Uterus (tissue), 4 donors: ENCODE data around the gene ATP9B. TPM values are rescaled to one million over a fixed set of nuclear protein-coding genes. Genes with fewer than 3 reads are reported as not detected.

Experiments used
- DNase-seq, 2 donors: peaks; one replicate each; pipeline ENCODE4 v3.0.0-alpha.2; 2019 to 2020
- H3K27ac ChIP-seq, 2 donors: fragments of 200-600 bp; sonication (generic); 1 replicate in 1 of 2; 2 replicates in 1 of 2; pipeline ENCODE4 v1.5.1; 2016 to 2018
- H3K27me3 ChIP-seq, 2 donors: fragments of 200-600 bp; sonication (generic); one replicate each; pipeline ENCODE4 v1.5.1; 2018 to 2019; ENCODE audit warnings: control low read depth in 1 of 2
- H3K36me3 ChIP-seq, 2 donors: fragments of 200-600 bp; sonication (generic); one replicate each; pipeline ENCODE4 v1.5.1; 2019; ENCODE audit warnings: control low read depth in 1 of 2
- H3K4me1 ChIP-seq, 2 donors: fragments of 200-600 bp; sonication (generic); one replicate each; pipeline ENCODE4 v1.5.1; 2018 to 2019; ENCODE audit warnings: control low read depth in 1 of 2
- H3K4me3 ChIP-seq, 2 donors: fragments of 200-600 bp; sonication (generic); 1 replicate in 1 of 2; 2 replicates in 1 of 2; pipeline ENCODE4 v1.5.1; 2018 to 2019; ENCODE audit warnings: mild to moderate bottlenecking in 1 of 2
- H3K9me3 ChIP-seq, 2 donors: fragments of 200-600 bp; sonication (generic); one replicate each; pipeline ENCODE4 v1.5.1; 2019; ENCODE audit warnings: control low read depth in 1 of 2
- CTCF ChIP-seq, 4 experiments: fragments of 200-600 bp in 2 of 4; fragments of 450-650 bp in 2 of 4; sonication (generic) in 2 of 4; IDR thresholded peaks; one replicate each; pipeline ENCODE4 v1.5.1; 2016 to 2019; ENCODE audit warnings: antibody characterized with exemption in 4 of 4, mild to moderate bottlenecking in 2 of 4, moderate library complexity in 1 of 4
- POLR2A ChIP-seq, 2 donors: fragments of 450-650 bp; IDR thresholded peaks; one replicate each; pipeline ENCODE4 v1.6.1; 2016; ENCODE audit warnings: antibody characterized with exemption in 2 of 2, mild to moderate bottlenecking in 1 of 2, moderate library complexity in 1 of 2
- intact Hi-C: fragments of 100-400 bp; cut with DNase I; formaldehyde crosslinking; loops from one replicate; pipeline ENCODE4 v1.15.1; 2023; ENCODE audit warnings: low total_unique reads
- total RNA-seq, 4 donors: library from RNA; depleted of rRNA in 3 of 4; stranded (reverse); fragments of >200 nt in 3 of 4; gene quantifications; one replicate each; pipeline versions ENCODE4 v1.1.0 to v1.2.4, GENCODE V29; 2014 to 2023
- donor health status: DM: yes; HTN: yes; CAD: no.

Gene ATP9B
- total RNA-seq, 4 donors from 2014 or later: 18.2 to 111 (median 70.3) TPM

GRCh38 chr18:79200546-79201268 is 131.5 kb downstream of the ATP9B start:
- H3K36me3 ChIP-seq: no peaks in the 10 kb centered on the region
- H3K4me1 ChIP-seq: no peaks in the 10 kb centered on the region
- intact Hi-C loops: no loop called here
- H3K9me3 ChIP-seq: no peaks in the 10 kb centered on the region
- TF ChIP-seq CTCF (IDR thresholded peaks at IDR 0.05) (no peak), POLR2A (IDR thresholded peaks at IDR 0.05) (no peak)
- H3K4me3 ChIP-seq: no peak overlapping the region
- H3K27me3 ChIP-seq: no peaks in the 10 kb centered on the region
- no peak overlapping the region for H3K27ac ChIP-seq
- DNase-seq: peak in 1 of 2 donors; percentile 37

- no peak overlapping the region for H3K4me3 ChIP-seq
- no peaks in the 10 kb centered on the region for H3K4me1 ChIP-seq
- no peaks in the 10 kb centered on the region for H3K36me3 ChIP-seq
- no peak for TF ChIP-seq CTCF (IDR thresholded peaks at IDR 0.05)
- TF ChIP-seq POLR2A (IDR thresholded peaks at IDR 0.05): no peak
- intact Hi-C loops: no loop called here
- no peaks in the 10 kb centered on the region for H3K27me3 ChIP-seq
- H3K27ac ChIP-seq: no peak overlapping the region
- no peak for DNase-seq
- no peaks in the 10 kb centered on the region for H3K9me3 ChIP-seq
These were observed 133.9 kb downstream of the ATP9B start for GRCh38 chr18:79203017-79203605.

DNA sequence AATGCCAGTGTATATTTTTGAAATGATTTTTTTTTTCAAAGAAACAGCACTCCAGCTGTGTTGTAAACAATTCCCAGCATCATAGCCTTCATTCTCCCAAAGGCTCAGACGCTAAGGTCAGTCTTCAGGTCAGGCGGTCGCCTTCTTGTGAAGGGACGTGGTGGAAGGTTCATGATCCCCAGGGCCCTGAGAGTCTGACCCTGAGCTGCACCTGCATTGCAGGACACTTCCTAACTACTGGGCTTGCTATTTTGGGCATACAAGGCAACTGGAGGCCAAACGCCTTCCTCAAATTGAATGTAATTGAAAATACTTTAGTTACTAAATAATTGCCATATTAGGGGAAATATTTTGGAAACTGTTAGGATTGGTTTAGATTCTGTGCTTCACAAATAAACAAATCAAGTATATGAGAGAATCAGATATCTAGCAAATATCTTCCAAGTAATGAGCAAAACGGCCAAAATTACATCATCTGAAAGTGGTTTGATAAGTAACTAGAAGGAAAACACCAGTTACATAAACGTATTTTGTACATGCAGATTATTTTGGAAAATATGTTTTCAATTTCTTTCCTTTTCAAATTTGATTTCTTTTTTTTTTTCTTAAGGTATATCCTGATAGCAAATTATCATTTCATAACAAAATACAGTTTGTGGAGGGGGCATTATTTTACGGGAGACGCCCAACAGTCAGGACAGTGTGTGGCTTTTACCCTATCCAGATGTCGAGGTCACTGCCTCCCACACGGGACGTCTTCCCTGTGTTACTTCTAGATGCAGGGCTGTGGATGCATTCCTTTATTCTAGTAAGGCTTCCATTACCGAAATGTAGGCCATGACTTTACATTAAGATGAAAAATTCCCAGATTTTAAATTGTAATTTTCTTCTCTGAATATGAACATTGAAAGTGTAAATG is 136.0 kb downstream of the ATP9B start:
- no peak overlapping the region for H3K27ac ChIP-seq
- DNase-seq: no peak
- TF ChIP-seq CTCF (IDR thresholded peaks at IDR 0.05) (no peak), POLR2A (IDR thresholded peaks at IDR 0.05) (no peak)
- no peaks in the 10 kb centered on the region for H3K4me1 ChIP-seq
- H3K27me3 ChIP-seq: no peaks in the 10 kb centered on the region
- H3K4me3 ChIP-seq: no peak overlapping the region
- no peaks in the 10 kb centered on the region for H3K9me3 ChIP-seq
- intact Hi-C loops: no loop called here
- no peaks in the 10 kb centered on the region for H3K36me3 ChIP-seq

GRCh38 chr18:79206444-79206843 is 137.2 kb downstream of the ATP9B start:
- TF ChIP-seq POLR2A (IDR thresholded peaks at IDR 0.05): no peak
- TF ChIP-seq CTCF (IDR thresholded peaks at IDR 0.05): no peak
- no peak overlapping the region for H3K27ac ChIP-seq
- DNase-seq: no peak
- H3K27me3 ChIP-seq: no peaks in the 10 kb centered on the region
- no peak overlapping the region for H3K4me3 ChIP-seq
- no peaks in the 10 kb centered on the region for H3K9me3 ChIP-seq
- intact Hi-C loops: no loop called here
- H3K36me3 ChIP-seq: no peaks in the 10 kb centered on the region
- no peaks in the 10 kb centered on the region for H3K4me1 ChIP-seq
